ENCODE measurements around the gene ADAM22.

DNA sequence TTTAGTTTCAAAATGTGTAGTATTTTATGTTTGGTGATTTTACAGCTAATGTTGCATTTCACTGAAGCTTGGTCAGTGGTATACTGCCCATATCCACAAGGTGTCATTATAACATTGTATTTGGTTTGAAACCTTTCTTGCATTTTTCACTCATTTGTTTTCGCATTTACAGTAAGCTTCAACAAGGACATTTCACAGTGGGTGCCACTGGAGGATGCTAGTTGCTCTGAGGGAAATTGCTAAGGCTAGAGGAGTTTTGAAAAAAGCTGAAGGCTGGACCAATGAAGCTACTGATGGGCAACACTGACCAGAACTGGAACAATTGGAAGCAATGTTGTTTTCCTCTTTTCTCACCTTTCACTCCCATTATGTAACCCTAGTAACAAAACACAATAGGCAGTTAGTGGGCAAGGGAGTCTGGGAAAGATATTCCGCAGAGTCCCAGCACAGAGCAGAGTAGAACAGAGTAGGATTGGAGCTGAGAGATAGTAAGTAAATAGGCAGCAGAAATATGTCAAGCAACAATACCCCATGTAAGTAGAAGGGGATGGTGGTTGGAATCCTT is 309.4 kb downstream of the ADAM22 start:
- TF ChIP-seq, protein P1, sequence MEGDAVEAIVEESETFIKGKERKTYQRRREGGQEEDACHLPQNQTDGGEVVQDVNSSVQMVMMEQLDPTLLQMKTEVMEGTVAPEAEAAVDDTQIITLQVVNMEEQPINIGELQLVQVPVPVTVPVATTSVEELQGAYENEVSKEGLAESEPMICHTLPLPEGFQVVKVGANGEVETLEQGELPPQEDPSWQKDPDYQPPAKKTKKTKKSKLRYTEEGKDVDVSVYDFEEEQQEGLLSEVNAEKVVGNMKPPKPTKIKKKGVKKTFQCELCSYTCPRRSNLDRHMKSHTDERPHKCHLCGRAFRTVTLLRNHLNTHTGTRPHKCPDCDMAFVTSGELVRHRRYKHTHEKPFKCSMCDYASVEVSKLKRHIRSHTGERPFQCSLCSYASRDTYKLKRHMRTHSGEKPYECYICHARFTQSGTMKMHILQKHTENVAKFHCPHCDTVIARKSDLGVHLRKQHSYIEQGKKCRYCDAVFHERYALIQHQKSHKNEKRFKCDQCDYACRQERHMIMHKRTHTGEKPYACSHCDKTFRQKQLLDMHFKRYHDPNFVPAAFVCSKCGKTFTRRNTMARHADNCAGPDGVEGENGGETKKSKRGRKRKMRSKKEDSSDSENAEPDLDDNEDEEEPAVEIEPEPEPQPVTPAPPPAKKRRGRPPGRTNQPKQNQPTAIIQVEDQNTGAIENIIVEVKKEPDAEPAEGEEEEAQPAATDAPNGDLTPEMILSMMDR (IDR thresholded peaks at IDR 0.05 in 8 of 11, conservative IDR thresholded peaks at IDR 0.05 in 3 of 11), result peak; percentile 21 to 84 (median 60)
- TF ChIP-seq POLR2A (IDR thresholded peaks at IDR 0.05), result no peak

All from spleen (tissue), 7 donors.